GM12865 (cell line): ENCODE results near the gene LRRC14B.

Experiments
- DNase-seq: peaks from one replicate; pipeline ENCODE4 v3.0.0; 2010; ENCODE audit warnings: low read depth
- H3K4me3 ChIP-seq: 2 replicates; pipeline ENCODE4 v1.5.1; 2011; ENCODE audit warnings: mild to moderate bottlenecking, low read depth, low read length, control low read depth
- CTCF ChIP-seq: IDR thresholded peaks from 2 replicates; pipeline ENCODE4 v1.5.1; 2011; ENCODE audit warnings: low read length, control low read depth, low read depth, inconsistent platforms; ENCODE audit not compliant: insufficient read depth; ENCODE audit errors: missing control alignments

LRRC14B gene

GRCh38 chr5:174291-174600 lies 17.0 kb upstream of the LRRC14B start:
- TF ChIP-seq CTCF: no peak
- no peak for DNase-seq
- H3K4me3 ChIP-seq: no peak overlapping the region

DNA sequence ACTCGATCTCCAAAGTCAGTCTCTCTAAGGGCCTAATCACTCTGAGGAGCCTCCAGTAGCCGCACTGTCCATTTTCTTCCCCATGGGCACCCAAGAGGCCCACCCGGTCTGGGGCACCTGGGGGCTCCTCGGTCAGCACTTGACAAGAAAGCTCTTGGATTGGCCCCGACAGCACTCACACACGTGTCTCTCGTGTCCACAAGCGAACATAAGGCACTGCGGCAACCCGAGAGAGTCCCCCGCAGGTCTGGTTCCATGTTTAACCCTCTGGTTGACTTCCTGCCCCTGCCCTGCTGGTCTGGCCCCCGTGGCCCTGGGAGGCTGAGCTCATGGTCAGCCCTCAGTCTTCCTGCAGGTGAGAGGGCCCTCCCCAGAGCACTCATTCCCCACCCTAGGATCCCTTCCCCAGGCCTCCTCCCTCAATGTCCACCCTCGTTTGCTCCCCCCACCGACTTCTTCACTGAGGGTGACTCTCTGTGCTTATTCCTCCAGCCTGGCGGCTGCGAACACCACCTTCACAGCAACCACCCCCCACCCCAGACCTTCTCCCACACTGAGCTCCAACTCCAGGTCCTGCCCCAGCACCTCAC lies 16.3 kb upstream of the LRRC14B start:
- no peak for DNase-seq
- no peak overlapping the region for H3K4me3 ChIP-seq
- TF ChIP-seq CTCF: no peak

- TF ChIP-seq CTCF: no peak
- H3K4me3 ChIP-seq: no peak overlapping the region
- DNase-seq: no peak
These were observed 14.9 kb upstream of the LRRC14B start for GRCh38 chr5:176296-176823.

DNA sequence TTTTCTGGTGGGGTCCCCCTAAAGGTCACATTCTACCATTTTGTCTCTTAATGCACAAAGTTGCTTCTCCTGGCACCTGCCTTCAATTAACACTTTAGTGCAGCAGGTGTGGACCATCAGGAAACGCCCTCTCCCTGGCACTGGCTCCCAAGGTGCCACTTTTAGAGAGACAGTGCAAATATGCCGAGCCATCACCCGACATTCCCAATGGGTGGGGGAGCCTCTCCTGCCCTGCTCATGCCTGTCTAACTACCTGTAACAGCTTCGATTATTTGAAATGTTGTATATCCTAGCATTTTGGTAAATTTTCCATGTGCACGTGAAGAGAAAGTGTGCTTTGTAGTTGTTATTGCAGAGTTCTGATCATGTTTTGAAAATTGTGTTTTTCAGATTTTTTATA lies 13.2 kb upstream of the LRRC14B start:
- no peak for TF ChIP-seq CTCF
- DNase-seq: no peak
- H3K4me3 ChIP-seq: no peak overlapping the region

- DNase-seq: no peak
- TF ChIP-seq CTCF: no peak
- no peak overlapping the region for H3K4me3 ChIP-seq
These were observed 11.9 kb upstream of the LRRC14B start for GRCh38 chr5:179401-179800.

DNA sequence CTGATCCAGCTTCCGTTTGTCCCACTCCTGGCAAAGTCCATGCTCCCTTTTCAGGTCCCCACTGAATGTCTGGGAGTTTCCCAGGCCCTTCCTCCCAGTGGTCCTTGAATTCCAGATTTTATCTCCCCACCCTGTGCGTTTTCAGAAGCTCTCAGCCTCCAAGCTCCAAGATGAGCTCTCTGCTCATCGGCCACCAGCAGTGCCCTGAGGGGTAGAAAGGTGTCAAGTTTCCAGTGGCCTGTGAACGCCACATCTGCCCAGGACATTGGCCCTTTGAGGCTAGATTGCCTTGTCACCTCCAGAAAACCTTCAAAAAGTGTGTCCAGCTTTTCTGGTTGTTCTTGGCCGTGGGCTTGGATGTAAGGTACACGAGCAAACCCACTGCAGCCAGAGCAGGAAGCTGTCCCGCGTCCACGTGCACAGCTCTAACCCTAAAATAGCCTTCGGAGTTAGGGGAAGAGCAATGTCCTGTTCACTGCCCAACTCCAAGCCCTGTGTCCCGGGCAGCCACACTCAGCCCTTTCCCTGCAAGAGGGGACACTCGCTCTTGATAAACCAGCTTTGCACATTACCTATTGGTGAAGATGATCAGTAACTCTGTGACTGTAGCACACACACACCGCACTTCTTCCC lies 10.9 kb upstream of the LRRC14B start:
- TF ChIP-seq CTCF: no peak

DNA sequence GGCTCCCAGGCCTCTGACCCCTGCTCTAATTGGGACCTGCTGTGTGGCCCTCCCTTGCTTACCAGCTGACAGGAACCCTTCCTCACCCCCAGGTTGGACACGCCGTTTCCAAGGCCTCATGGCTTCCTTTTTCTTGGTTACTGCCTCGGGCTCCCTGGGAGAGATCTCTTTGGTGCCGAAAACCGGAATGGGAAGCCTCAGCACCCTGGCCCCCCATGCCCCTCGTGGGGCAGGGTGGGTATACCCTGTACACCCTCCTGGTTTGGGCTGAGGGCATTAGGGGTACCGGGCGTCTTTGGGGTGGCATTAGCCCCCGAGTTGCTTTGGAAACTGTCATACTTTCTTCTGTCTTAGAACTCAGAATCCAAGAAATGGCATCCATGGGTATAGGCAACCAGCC lies 10.1 kb upstream of the LRRC14B start:
- H3K4me3 ChIP-seq: no peak overlapping the region
- TF ChIP-seq CTCF: no peak
- DNase-seq: no peak

More for the DNA sequence above, 10.9 kb upstream of the LRRC14B start:
- H3K4me3 ChIP-seq: no peak overlapping the region
- DNase-seq: no peak
